ENCODE measurements around the gene HOATZ. TPM values are rescaled to one million over a fixed set of nuclear protein-coding genes. Genes with fewer than 3 reads are reported as not detected.

The HOATZ gene
- polyA plus RNA-seq, 1 of the 3 experiments (the other 2 are of a cell fraction), result 4.9 TPM

GRCh38 chr11:111524056-111524455 is 9.5 kb downstream of the HOATZ start (continued):
- TF ChIP-seq, protein P1, sequence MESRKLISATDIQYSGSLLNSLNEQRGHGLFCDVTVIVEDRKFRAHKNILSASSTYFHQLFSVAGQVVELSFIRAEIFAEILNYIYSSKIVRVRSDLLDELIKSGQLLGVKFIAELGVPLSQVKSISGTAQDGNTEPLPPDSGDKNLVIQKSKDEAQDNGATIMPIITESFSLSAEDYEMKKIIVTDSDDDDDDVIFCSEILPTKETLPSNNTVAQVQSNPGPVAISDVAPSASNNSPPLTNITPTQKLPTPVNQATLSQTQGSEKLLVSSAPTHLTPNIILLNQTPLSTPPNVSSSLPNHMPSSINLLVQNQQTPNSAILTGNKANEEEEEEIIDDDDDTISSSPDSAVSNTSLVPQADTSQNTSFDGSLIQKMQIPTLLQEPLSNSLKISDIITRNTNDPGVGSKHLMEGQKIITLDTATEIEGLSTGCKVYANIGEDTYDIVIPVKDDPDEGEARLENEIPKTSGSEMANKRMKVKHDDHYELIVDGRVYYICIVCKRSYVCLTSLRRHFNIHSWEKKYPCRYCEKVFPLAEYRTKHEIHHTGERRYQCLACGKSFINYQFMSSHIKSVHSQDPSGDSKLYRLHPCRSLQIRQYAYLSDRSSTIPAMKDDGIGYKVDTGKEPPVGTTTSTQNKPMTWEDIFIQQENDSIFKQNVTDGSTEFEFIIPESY (IDR thresholded peaks at IDR 0.05; ENCODE audit: borderline replicate concordance, low read depth), result no peak
- no peak for TF ChIP-seq RFX5 (IDR thresholded peaks at IDR 0.05; ENCODE audit: low read length)

DNA sequence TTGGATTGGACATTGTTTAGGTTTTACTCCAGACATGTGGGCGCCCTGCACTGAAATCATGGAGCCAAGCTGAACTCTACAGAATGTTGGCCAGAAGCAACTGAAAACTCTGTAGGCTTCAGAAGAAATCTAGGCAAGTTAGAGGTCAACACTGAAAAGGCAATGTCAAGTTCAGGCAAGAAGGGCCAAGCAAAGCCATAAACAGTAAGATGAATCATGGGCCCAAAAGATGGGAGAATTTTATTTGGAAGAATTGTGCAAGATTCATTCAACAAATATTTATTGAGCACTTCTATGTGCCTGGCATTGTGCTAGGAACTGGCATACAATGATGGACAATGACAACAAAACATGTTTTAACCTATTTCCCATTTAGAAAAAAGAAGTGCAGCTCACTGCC is 10.9 kb downstream of the HOATZ start:
- H3F3A ChIP-seq (replicated peaks; ENCODE audit: insufficient read depth), result peaks cover 53% of the 10 kb centered on the region
- peak overlapping the region in 1 of 2 experiments; percentile 73; a peak in 1 of 4 replicates for H3K27ac ChIP-seq (ENCODE audit: low read depth in 2 of 2, low read length in 1 of 2)
- H3K4me2 ChIP-seq, result no peak overlapping the region
- H2AFZ ChIP-seq (ENCODE audit: low read depth), result no peak overlapping the region
- WGBS (ENCODE audit: low lambda C conversion rate), result 95% methylated on average over 1 of the region's 1 CpG
- no peaks in the 10 kb centered on the region for H3K9me2 ChIP-seq
- TF ChIP-seq FOXJ3 (CRISPR knock-in tag; IDR thresholded peaks at IDR 0.05) (no peak), SIN3A (IDR thresholded peaks at IDR 0.05; ENCODE audit: borderline replicate concordance, low read depth, low read length) (no peak), CHD2 (IDR thresholded peaks at IDR 0.05; ENCODE audit: low read length, partially characterized antibody) (no peak), NRF1 (IDR thresholded peaks at IDR 0.05; ENCODE audit: low read depth, low read length) (no peak), RFX5 (IDR thresholded peaks at IDR 0.05; ENCODE audit: low read length) (no peak), GABPA (IDR thresholded peaks at IDR 0.05; ENCODE audit: low read depth) (no peak)
- TF ChIP-seq, protein P2, sequence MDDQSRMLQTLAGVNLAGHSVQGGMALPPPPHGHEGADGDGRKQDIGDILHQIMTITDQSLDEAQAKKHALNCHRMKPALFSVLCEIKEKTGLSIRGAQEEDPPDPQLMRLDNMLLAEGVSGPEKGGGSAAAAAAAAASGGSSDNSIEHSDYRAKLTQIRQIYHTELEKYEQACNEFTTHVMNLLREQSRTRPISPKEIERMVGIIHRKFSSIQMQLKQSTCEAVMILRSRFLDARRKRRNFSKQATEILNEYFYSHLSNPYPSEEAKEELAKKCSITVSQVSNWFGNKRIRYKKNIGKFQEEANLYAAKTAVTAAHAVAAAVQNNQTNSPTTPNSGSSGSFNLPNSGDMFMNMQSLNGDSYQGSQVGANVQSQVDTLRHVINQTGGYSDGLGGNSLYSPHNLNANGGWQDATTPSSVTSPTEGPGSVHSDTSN (IDR thresholded peaks at IDR 0.05), result no peak
- ChIA-PET POLR2A (no interaction called here), CTCF (interaction anchor here (0.9 kb wide), 1 partner anchor 12 kb away, joined by 3 read pairs; no protein-coding TSS in a partner anchor)
- H3K9me3 ChIP-seq, result no peaks in the 10 kb centered on the region
- H4K20me1 ChIP-seq (ENCODE audit: insufficient read depth), result no peaks in the 10 kb centered on the region
- H3K4me1 ChIP-seq (ENCODE audit: control insufficient read depth in 1 of 2, insufficient read depth in 2 of 2, low read depth in 1 of 2, low read length in 1 of 2), result peaks cover 0 to 28% of the 10 kb centered on the region in 2 experiments; a peak in 2 of 4 replicates
- no peaks in the 10 kb centered on the region for H3K79me2 ChIP-seq (ENCODE audit: insufficient read depth)
- no peak overlapping the region for H3K4me3 ChIP-seq (ENCODE audit: low read depth in 2 of 2, low read length in 1 of 2)
- no peak overlapping the region for H3K9ac ChIP-seq
- no peaks in the 10 kb centered on the region for H3K27me3 ChIP-seq (ENCODE audit: insufficient read depth)
- no peaks in the 10 kb centered on the region for H3K36me3 ChIP-seq (replicated peaks in 1 of 2; ENCODE audit: control insufficient read depth in 1 of 2, insufficient read depth in 2 of 2, low read length in 1 of 2)
- no peak for DNase-seq

- Histone ChIP-seq H3K9ac (peak overlapping the region; percentile 37; the same call in 1 of the 2 replicates), H3K27me3 (ENCODE audit: insufficient read depth) (no peaks in the 10 kb centered on the region), H3K36me3 (replicated peaks in 1 of 2; ENCODE audit: control insufficient read depth in 1 of 2, insufficient read depth in 2 of 2, low read length in 1 of 2) (no peaks in the 10 kb centered on the region), H3K4me3 (ENCODE audit: low read depth in 2 of 2, low read length in 1 of 2) (no peak overlapping the region), H3K4me1 (ENCODE audit: control insufficient read depth in 1 of 2, insufficient read depth in 2 of 2, low read depth in 1 of 2, low read length in 1 of 2) (peaks cover 0 to 23% of the 10 kb centered on the region in 2 experiments; a peak in 2 of 4 replicates), H3F3A (replicated peaks; ENCODE audit: insufficient read depth) (peaks cover 52% of the 10 kb centered on the region), H3K4me2 (no peak overlapping the region), H3K9me3 (no peaks in the 10 kb centered on the region), H2AFZ (ENCODE audit: low read depth) (no peak overlapping the region), H4K20me1 (ENCODE audit: insufficient read depth) (no peaks in the 10 kb centered on the region), H3K79me2 (ENCODE audit: insufficient read depth) (no peaks in the 10 kb centered on the region), H3K9me2 (no peaks in the 10 kb centered on the region), H3K27ac (ENCODE audit: low read depth in 2 of 2, low read length in 1 of 2) (peak overlapping the region in 1 of 2 experiments; percentile 73; a peak in 2 of 4 replicates)
- no peak for DNase-seq
- ChIA-PET CTCF (interaction anchor here (0.9 kb wide), 1 partner anchor 14 kb away, joined by 3 read pairs; no protein-coding TSS in a partner anchor), POLR2A (no interaction called here)
- 76% methylated on average over 1 of the region's 1 CpG for WGBS (ENCODE audit: low lambda C conversion rate)
- TF ChIP-seq GATA2 (CRISPR knock-in tag; IDR thresholded peaks at IDR 0.05) (no peak), TAF1 (IDR thresholded peaks at IDR 0.05; ENCODE audit: borderline replicate concordance, low read depth, low read length) (no peak), MXI1 (IDR thresholded peaks at IDR 0.05; ENCODE audit: low read depth, low read length) (no peak), POLR2AphosphoS5 (IDR thresholded peaks at IDR 0.05; ENCODE audit: low read depth, low read length) (peak; percentile 44; the same call in 1 of the 2 replicates), FOSL2 (IDR thresholded peaks at IDR 0.05; ENCODE audit: borderline replicate concordance, low read depth) (peak; percentile 73), MAX (IDR thresholded peaks at IDR 0.05; ENCODE audit: low read depth) (0 out of 2 replicates have a peak, but pooled peaks have one; percentile 27), NRF1 (IDR thresholded peaks at IDR 0.05; ENCODE audit: low read depth, low read length) (no peak), FOXJ3 (CRISPR knock-in tag; IDR thresholded peaks at IDR 0.05) (no peak), RXRA (IDR thresholded peaks at IDR 0.05; ENCODE audit: borderline replicate concordance, low read depth) (peak; percentile 81; the same call in 1 of the 2 replicates), CHD2 (IDR thresholded peaks at IDR 0.05; ENCODE audit: low read length, partially characterized antibody) (no peak), GABPA (IDR thresholded peaks at IDR 0.05; ENCODE audit: low read depth) (no peak), SIN3A (IDR thresholded peaks at IDR 0.05; ENCODE audit: borderline replicate concordance, low read depth, low read length) (no peak)
- TF ChIP-seq, protein P2 (IDR thresholded peaks at IDR 0.05), result peak; percentile 80
Observed at GRCh38 chr11:111526501-111526900, 11.9 kb downstream of the HOATZ start.

Measured in SK-N-SH (cell line).